Suprapubic skin (tissue), 4 donors: ENCODE data around the gene TAGLN2.

Source experiments
- EP300 ChIP-seq: sonication (generic); formaldehyde crosslinking; IDR thresholded peaks from one replicate; pipeline ENCODE4 v1.6.1; 2017; ENCODE audit warnings: antibody characterized with exemption
- POLR2A ChIP-seq, 2 donors: fragments of 450-650 bp; IDR thresholded peaks; one replicate each; pipeline ENCODE4 v1.6.1; 2017; ENCODE audit warnings: antibody characterized with exemption in 2 of 2, mild to moderate bottlenecking in 2 of 2, moderate library complexity in 2 of 2
- POLR2AphosphoS5 ChIP-seq, 3 donors: sonication (generic); formaldehyde crosslinking; IDR thresholded peaks; one replicate each; pipeline ENCODE4 v1.6.1; 2017; ENCODE audit warnings: antibody characterized with exemption in 3 of 3
- TF ChIP-seq, protein P1 (sequence below), 2 donors: fragments of 200-600 bp in 1 of 2; fragments of 450-650 bp in 1 of 2; sonication (generic) in 1 of 2; IDR thresholded peaks; one replicate each; pipeline ENCODE4 v1.5.1; 2016 to 2019; ENCODE audit warnings: antibody characterized with exemption in 2 of 2, mild to moderate bottlenecking in 1 of 2, moderate library complexity in 1 of 2

DNA sequence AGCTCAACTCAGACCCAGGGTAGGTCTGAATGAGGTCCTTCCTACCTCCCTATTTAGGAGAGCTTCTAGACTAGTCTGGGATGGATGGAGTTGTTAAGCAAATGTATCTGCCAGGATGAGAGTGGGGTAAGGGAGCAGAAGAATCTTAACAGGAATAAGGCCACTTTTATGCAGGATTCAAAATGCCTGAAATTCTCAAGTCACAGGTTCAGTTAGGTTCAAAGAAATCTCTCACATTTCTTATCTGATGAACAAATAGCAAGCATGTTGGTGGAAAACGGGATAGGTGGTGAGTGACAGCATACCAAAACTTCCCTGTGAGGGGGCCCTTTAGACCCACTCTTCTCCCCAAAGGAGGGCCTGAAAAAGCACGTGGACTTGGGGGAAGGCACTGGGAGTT, 25.7 kb upstream of the TAGLN2 start:
- TF ChIP-seq, protein P1, sequence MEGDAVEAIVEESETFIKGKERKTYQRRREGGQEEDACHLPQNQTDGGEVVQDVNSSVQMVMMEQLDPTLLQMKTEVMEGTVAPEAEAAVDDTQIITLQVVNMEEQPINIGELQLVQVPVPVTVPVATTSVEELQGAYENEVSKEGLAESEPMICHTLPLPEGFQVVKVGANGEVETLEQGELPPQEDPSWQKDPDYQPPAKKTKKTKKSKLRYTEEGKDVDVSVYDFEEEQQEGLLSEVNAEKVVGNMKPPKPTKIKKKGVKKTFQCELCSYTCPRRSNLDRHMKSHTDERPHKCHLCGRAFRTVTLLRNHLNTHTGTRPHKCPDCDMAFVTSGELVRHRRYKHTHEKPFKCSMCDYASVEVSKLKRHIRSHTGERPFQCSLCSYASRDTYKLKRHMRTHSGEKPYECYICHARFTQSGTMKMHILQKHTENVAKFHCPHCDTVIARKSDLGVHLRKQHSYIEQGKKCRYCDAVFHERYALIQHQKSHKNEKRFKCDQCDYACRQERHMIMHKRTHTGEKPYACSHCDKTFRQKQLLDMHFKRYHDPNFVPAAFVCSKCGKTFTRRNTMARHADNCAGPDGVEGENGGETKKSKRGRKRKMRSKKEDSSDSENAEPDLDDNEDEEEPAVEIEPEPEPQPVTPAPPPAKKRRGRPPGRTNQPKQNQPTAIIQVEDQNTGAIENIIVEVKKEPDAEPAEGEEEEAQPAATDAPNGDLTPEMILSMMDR (IDR thresholded peaks at IDR 0.05): no peak
- TF ChIP-seq POLR2AphosphoS5 (IDR thresholded peaks at IDR 0.05): no peak
- TF ChIP-seq POLR2A (IDR thresholded peaks at IDR 0.05): no peak
- no peak for TF ChIP-seq EP300
